DMS 273 treated with DMSO at 0.1 percent for 48 hours (cell line): Measurements from ENCODE around the gene MPPED2.

Experiments
- DNase-seq: peaks from one replicate; lab custom pipeline; 2025; lab: John Stamatoyannopoulos, UW

Gene MPPED2

GRCh38 chr11:30364139-30364836, 221.9 kb downstream of the MPPED2 start:
- DNase-seq: no peak

GRCh38 chr11:30360741-30361140, 225.4 kb downstream of the MPPED2 start:
- no peak for DNase-seq
